ENCODE data around the gene EFCAB12. TPM values are rescaled to one million over a fixed set of nuclear protein-coding genes. Genes with fewer than 3 reads are reported as not detected.

Gene EFCAB12
- total and polyA plus RNA-seq, 10 of the 15 experiments (the other 5 are each of a cell fraction or from before 2014, with no cell fraction given) = 0.02 to 0.85 (median 0.33) TPM

DNA sequence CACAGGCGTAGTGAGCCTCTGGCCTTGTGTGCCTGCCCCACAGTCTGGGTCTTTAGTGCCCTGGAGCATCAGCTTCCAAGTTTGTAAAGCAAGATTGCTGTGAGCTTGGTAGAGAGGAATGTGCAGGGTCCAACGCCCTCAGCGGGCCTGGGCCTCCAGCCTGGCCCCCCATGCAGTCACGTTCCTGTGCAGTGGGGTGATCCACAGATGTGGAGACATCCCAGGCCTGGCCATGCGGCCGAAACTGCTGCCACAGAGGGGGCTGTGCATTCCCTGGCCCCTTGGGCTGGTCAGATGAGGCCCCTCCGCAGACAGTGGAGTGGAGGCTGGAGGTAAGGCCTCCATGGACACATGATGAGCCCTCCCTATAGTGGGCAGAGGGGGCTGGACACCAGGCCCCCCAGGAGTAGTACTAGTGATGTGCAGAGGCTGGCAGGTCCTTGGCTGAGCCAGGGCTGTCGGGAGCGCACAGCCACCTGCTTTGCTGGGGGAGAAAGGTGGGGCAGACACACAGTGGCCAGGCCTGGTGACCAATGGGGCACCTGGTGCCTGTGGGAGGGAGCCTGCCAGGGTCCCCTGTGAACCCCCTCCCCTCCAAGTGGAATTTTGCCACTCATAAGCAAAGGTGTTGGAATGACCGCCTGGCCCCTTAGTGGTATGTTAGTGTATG is 71.5 kb downstream of the EFCAB12 start (continued):
- TF ChIP-seq NFYB (IDR thresholded peaks at IDR 0.05; ENCODE audit: insufficient read depth, low read depth, low read length) (no peak), NFYA (IDR thresholded peaks at IDR 0.05; ENCODE audit: borderline replicate concordance, low read depth, low read length) (no peak), NBN (IDR thresholded peaks at IDR 0.05) (no peak), PAX8 (IDR thresholded peaks at IDR 0.05) (no peak), CHD2 (IDR thresholded peaks at IDR 0.05; ENCODE audit: borderline replicate concordance, low read depth, low read length) (no peak), SIX5 (IDR thresholded peaks at IDR 0.05; ENCODE audit: low read depth, low read length, severe bottlenecking) (no peak), BMI1 (IDR thresholded peaks at IDR 0.05; ENCODE audit: borderline replicate concordance) (no peak), FOXK2 (IDR thresholded peaks at IDR 0.05) (no peak), NFIC (IDR thresholded peaks at IDR 0.05; ENCODE audit: low read depth, low read length) (no peak)

DNA sequence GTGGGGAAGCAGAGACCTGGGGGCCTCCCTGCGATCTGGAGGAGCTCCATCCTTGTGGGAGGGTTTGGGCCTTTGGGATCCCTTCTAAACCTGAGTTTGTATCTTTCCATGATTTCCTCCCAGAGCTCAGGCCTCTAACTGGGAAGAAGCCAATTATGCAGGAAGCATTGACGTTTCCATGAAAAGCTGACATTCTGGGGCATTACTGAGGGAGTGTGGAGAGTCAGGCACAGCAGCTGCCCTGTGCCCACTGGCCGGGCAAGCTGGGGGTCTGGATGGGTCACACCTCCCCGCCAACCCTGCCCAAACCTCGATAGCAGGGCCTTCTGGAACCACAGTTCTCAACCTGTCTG is 74.9 kb downstream of the EFCAB12 start:
- CTCF ChIA-PET = interaction anchor here (1.1 kb wide), 1 partner anchor 47 kb away, joined by 4 read pairs; no protein-coding TSS in a partner anchor
- ATAC-seq (no peak), DNase-seq (ENCODE audit: low read depth, low spot score) (no peak), FAIRE-seq (no peak)
- intact Hi-C loops (cut with micrococcal nuclease; ENCODE audit: unreplicated experiment) = no loop called here
- Histone ChIP-seq H3K27me3 (replicated peaks in 1 of 2; ENCODE audit: control insufficient read depth in 2 of 2, insufficient read depth in 2 of 2, low read length in 1 of 2) (no peaks in the 10 kb centered on the region; a peak in 2 of 4 replicates), H3K9ac (ENCODE audit: control insufficient read depth, insufficient read depth, low read length) (no peak overlapping the region), H2AFZ (ENCODE audit: control insufficient read depth, low read depth, low read length) (no peak overlapping the region), H3K4me3 (no peak overlapping the region), H3K4me2 (ENCODE audit: control insufficient read depth, insufficient read depth) (no peak overlapping the region), H3K79me2 (ENCODE audit: control insufficient read depth, insufficient read depth, low read length) (no peaks in the 10 kb centered on the region), H3K9me3 (replicated peaks; ENCODE audit: control insufficient read depth, insufficient read depth, low read length) (no peaks in the 10 kb centered on the region), H3K4me1 (ENCODE audit: control insufficient read depth, insufficient read depth, low read length) (no peaks in the 10 kb centered on the region), H4K20me1 (ENCODE audit: control insufficient read depth, insufficient read depth) (no peaks in the 10 kb centered on the region), H3K27ac (ENCODE audit: control insufficient read depth, insufficient read depth) (no peak overlapping the region), H3K36me3 (ENCODE audit: control insufficient read depth in 2 of 2, insufficient read depth in 2 of 2, low read length in 1 of 2) (no peaks in the 10 kb centered on the region)
- RAD21 ChIA-PET (ENCODE audit: unreplicated experiment) = no interaction called here
- in situ Hi-C loops (cut with MboI) = no loop called here
- WGBS (ENCODE audit: insufficient coverage, insufficient replicate concordance, low lambda C conversion rate, missing lambda C conversion rate) = 7% methylated on average over 5 of the region's 5 CpGs
- BruUV-seq (replicated peaks) = no TSS peak
- SMC1A ChIA-PET (ENCODE audit: uncharacterized antibody, unreplicated experiment) = no interaction called here
- POLR2A ChIA-PET = no interaction called here
- TF ChIP-seq, protein P1, sequence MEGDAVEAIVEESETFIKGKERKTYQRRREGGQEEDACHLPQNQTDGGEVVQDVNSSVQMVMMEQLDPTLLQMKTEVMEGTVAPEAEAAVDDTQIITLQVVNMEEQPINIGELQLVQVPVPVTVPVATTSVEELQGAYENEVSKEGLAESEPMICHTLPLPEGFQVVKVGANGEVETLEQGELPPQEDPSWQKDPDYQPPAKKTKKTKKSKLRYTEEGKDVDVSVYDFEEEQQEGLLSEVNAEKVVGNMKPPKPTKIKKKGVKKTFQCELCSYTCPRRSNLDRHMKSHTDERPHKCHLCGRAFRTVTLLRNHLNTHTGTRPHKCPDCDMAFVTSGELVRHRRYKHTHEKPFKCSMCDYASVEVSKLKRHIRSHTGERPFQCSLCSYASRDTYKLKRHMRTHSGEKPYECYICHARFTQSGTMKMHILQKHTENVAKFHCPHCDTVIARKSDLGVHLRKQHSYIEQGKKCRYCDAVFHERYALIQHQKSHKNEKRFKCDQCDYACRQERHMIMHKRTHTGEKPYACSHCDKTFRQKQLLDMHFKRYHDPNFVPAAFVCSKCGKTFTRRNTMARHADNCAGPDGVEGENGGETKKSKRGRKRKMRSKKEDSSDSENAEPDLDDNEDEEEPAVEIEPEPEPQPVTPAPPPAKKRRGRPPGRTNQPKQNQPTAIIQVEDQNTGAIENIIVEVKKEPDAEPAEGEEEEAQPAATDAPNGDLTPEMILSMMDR (IDR thresholded peaks at IDR 0.05 in 2 of 3, conservative IDR thresholded peaks at IDR 0.05 in 1 of 3; ENCODE audit: control insufficient read depth in 2 of 3, extremely low read depth in 1 of 3, insufficient read depth in 1 of 3, low read depth in 3 of 3, low read length in 3 of 3) = no peak
- TF ChIP-seq ZNF384 (IDR thresholded peaks at IDR 0.05; ENCODE audit: borderline replicate concordance, low read depth, low read length) (no peak), ETV6 (conservative IDR thresholded peaks at IDR 0.05 in 1 of 2, IDR thresholded peaks at IDR 0.05 in 1 of 2; ENCODE audit: borderline replicate concordance in 1 of 2, low read depth in 1 of 2) (no peak), STAT3 (IDR thresholded peaks at IDR 0.05; ENCODE audit: low read depth, low read length) (no peak), TARDBP (IDR thresholded peaks at IDR 0.05; ENCODE audit: borderline replicate concordance) (no peak), PAX8 (IDR thresholded peaks at IDR 0.05) (no peak), SUPT20H (IDR thresholded peaks at IDR 0.05; ENCODE audit: borderline replicate concordance, control insufficient read depth, low read depth, low read length) (no peak), MEF2A (IDR thresholded peaks at IDR 0.05; ENCODE audit: insufficient read depth, low read depth, low read length) (no peak), ESRRA (IDR thresholded peaks at IDR 0.05; ENCODE audit: low read length) (no peak), POU2F2 (IDR thresholded peaks at IDR 0.05; ENCODE audit: borderline replicate concordance, low read depth, low read length) (no peak), NFYA (IDR thresholded peaks at IDR 0.05; ENCODE audit: borderline replicate concordance, low read depth, low read length) (no peak), CHD1 (IDR thresholded peaks at IDR 0.05; ENCODE audit: low read depth, low read length) (no peak), MTA2 (IDR thresholded peaks at IDR 0.05; ENCODE audit: low read depth) (no peak)
- TF ChIP-seq, protein P2, sequence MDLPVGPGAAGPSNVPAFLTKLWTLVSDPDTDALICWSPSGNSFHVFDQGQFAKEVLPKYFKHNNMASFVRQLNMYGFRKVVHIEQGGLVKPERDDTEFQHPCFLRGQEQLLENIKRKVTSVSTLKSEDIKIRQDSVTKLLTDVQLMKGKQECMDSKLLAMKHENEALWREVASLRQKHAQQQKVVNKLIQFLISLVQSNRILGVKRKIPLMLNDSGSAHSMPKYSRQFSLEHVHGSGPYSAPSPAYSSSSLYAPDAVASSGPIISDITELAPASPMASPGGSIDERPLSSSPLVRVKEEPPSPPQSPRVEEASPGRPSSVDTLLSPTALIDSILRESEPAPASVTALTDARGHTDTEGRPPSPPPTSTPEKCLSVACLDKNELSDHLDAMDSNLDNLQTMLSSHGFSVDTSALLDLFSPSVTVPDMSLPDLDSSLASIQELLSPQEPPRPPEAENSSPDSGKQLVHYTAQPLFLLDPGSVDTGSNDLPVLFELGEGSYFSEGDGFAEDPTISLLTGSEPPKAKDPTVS (IDR thresholded peaks at IDR 0.05; ENCODE audit: low read depth, low read length) = no peak

All from GM12878 (cell line).